Activated B cell treated with CpG ODN at 0.5 μM for 24 hours (primary cell): ENCODE results near the gene ADAMTS4. TPM values are rescaled to one million over a fixed set of nuclear protein-coding genes. Genes with fewer than 3 reads are reported as not detected.

Experiments
- ATAC-seq: fragments of 200-7000 bp; cut with Tn5 transposase; one replicate; pipeline ENCODE4 v1.10.0; 2021; ENCODE audit warnings: low read depth, mild to moderate bottlenecking, moderate library complexity
- CTCF ChIA-PET: fragments of 350-600 bp; sonication (Branson Sonifier 250); formaldehyde crosslinking; loops from one replicate; lab custom pipeline; 2021; ENCODE audit warnings: antibody characterized with exemption; lab: Charles Lee
- POLR2A ChIA-PET: fragments of 350-600 bp; sonication (Branson Sonifier 250); formaldehyde crosslinking; loops from one replicate; lab custom pipeline; 2021; ENCODE audit warnings: antibody characterized with exemption; lab: Charles Lee
- DNase-seq: peaks from one replicate; pipeline ENCODE4 v3.0.0; 2022
- H3K27ac Mint-ChIP-seq: one replicate; pipeline ENCODE4 v1.8.0; 2020; ENCODE audit warnings: mixed read lengths
- H3K27me3 Mint-ChIP-seq: one replicate; pipeline ENCODE4 v1.8.0; 2021; ENCODE audit warnings: mixed read lengths
- H3K36me3 Mint-ChIP-seq: one replicate; pipeline ENCODE4 v1.8.0; 2021; ENCODE audit warnings: low read depth, mixed read lengths
- H3K4me1 Mint-ChIP-seq: one replicate; pipeline ENCODE4 v1.8.0; 2021; ENCODE audit warnings: mixed read lengths
- H3K4me3 Mint-ChIP-seq: one replicate; pipeline ENCODE4 v1.8.0; 2020; ENCODE audit warnings: mild to moderate bottlenecking, mixed read lengths
- H3K9me3 Mint-ChIP-seq: one replicate; pipeline ENCODE4 v1.8.0; 2020; ENCODE audit warnings: mixed read lengths
- intact Hi-C: fragments of 100-400 bp; cut with micrococcal nuclease; formaldehyde crosslinking; loops from one replicate; pipeline ENCODE4 v1.15.1; 2024
- total RNA-seq: library from RNA; stranded (reverse); gene quantifications from 2 replicates; pipeline ENCODE4 v1.2.3, GENCODE V29; 2022
- TF ChIP-seq, protein P1 (sequence below): fragments of 200-600 bp; IDR thresholded peaks from one replicate; pipeline ENCODE4 v1.8.0; 2022; ENCODE audit warnings: antibody characterized with exemption, mild to moderate bottlenecking

ADAMTS4 gene
- total RNA-seq, 1 donor from 2014 or later = not detected

DNA sequence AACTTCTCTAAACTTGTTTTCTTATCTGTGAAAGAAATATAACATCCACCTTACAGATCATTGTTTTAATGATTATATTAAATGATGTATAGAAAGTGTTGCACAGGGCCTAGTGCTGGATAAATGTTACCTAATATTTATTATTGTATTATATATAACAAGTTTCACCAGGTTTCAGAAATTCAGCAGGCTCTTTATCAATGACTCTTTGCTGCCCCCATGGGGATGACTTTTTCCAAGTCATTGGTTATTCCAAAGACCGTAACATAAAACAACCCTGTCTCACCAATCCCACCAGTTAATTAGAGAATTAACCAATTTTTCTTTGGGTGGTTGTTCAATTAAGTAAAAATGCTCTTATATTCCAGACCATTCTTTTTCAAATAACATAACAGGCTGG, 59.1 kb downstream of the ADAMTS4 start:
- Mint-ChIP-seq H3K27me3 (no peaks in the 10 kb centered on the region), H3K9me3 (no peaks in the 10 kb centered on the region), H3K27ac (no peak overlapping the region), H3K4me3 (no peak overlapping the region), H3K36me3 (peaks cover 4% of the 10 kb centered on the region), H3K4me1 (peaks cover 4% of the 10 kb centered on the region)
- TF ChIP-seq, protein P1, sequence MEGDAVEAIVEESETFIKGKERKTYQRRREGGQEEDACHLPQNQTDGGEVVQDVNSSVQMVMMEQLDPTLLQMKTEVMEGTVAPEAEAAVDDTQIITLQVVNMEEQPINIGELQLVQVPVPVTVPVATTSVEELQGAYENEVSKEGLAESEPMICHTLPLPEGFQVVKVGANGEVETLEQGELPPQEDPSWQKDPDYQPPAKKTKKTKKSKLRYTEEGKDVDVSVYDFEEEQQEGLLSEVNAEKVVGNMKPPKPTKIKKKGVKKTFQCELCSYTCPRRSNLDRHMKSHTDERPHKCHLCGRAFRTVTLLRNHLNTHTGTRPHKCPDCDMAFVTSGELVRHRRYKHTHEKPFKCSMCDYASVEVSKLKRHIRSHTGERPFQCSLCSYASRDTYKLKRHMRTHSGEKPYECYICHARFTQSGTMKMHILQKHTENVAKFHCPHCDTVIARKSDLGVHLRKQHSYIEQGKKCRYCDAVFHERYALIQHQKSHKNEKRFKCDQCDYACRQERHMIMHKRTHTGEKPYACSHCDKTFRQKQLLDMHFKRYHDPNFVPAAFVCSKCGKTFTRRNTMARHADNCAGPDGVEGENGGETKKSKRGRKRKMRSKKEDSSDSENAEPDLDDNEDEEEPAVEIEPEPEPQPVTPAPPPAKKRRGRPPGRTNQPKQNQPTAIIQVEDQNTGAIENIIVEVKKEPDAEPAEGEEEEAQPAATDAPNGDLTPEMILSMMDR = no peak
- DNase-seq (no peak), ATAC-seq (peak; percentile 50)
- intact Hi-C loops = loop anchor here (1.0 kb wide), 3 partner anchors 69 to 146 kb away; no protein-coding TSS in a partner anchor
- ChIA-PET CTCF (interaction anchor here (0.8 to 5.4 kb wide), 10 partner anchors 13 to 749 kb away, joined by 3 to 37 read pairs (median 5); partner anchors contain the start of genes ARHGAP30, KLHDC9 and UFC1), POLR2A (interaction anchor here (2.3 kb wide), 1 partner anchor 95 kb away, joined by 11 read pairs; the partner anchor contains the start of gene USF1)

DNA sequence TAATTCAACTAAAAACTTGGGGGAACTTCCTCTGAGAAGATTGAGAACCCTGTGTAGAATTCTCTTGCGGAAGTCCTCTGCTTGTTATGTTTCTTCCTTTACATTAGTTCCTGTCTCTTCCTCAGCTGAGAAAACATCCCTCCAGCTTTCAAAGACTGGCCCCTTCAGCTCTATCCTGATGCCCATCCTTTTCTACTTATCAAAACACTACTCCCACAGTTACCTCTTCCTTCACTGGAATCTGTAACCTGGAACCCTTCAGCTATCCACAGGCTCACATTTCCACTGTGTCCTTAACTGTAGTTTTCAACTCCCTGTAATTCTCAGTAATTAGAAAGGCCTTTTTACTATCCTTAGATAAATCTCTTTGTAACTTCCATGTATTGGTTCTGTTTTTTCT, 60.4 kb downstream of the ADAMTS4 start:
- intact Hi-C loops = no loop called here
- Mint-ChIP-seq H3K4me3 (no peak overlapping the region), H3K9me3 (no peaks in the 10 kb centered on the region), H3K27me3 (no peaks in the 10 kb centered on the region), H3K4me1 (peaks cover 4% of the 10 kb centered on the region), H3K36me3 (peaks cover 4% of the 10 kb centered on the region), H3K27ac (no peak overlapping the region)
- POLR2A ChIA-PET = interaction anchor here (0.6 to 1.2 kb wide), 4 partner anchors 9 to 89 kb away, joined by 3 to 5 read pairs (median 4); partner anchors contain the start of genes KLHDC9, NIT1 and PFDN2
- CTCF ChIA-PET = interaction anchor here (1.0 to 5.4 kb wide), 11 partner anchors 17 to 302 kb away, joined by 3 to 37 read pairs (median 4); partner anchors contain the start of genes ITLN2, NIT1 and PFDN2
- ATAC-seq (no peak), DNase-seq (no peak)
- TF ChIP-seq, protein P1 = no peak

DNA sequence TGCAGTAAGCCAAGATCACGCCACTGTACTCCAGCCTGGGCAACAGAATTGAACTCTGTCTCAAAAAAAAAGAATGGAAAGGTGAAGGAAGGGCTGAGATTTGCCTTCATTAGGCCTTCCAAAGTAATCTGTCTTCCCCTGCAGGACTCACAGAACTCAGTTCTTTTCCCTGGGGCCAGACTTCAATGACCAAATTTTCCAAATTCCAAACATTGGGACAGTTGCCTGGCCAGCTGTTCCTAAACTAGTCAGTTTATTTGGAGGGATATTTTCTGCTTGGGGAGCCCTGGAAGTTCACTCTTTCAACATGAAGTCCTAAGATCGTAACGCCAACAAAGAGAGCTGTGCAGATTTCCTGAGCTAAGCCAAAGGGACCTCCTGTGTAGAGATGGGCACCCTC, 61.0 kb downstream of the ADAMTS4 start:
- ChIA-PET CTCF (interaction anchor here (1.0 to 5.4 kb wide), 9 partner anchors 16 to 301 kb away, joined by 3 to 37 read pairs (median 4); partner anchors contain the start of gene ITLN2), POLR2A (interaction anchor here (0.8 to 1.2 kb wide), 3 partner anchors 20 to 89 kb away, joined by 3 to 5 read pairs (median 4); partner anchors contain the start of genes KLHDC9, NIT1 and PFDN2)
- ATAC-seq = no peak
- TF ChIP-seq, protein P1 = no peak
- intact Hi-C loops = no loop called here
- H3K27me3 Mint-ChIP-seq = no peaks in the 10 kb centered on the region
- no peak for DNase-seq
- no peaks in the 10 kb centered on the region for H3K9me3 Mint-ChIP-seq
- peaks cover 4% of the 10 kb centered on the region for H3K4me1 Mint-ChIP-seq
- H3K4me3 Mint-ChIP-seq = no peak overlapping the region
- peaks cover 4% of the 10 kb centered on the region for H3K36me3 Mint-ChIP-seq
- no peak overlapping the region for H3K27ac Mint-ChIP-seq

Other genes starting within 250 kb of the ADAMTS4 start
- gene ITLN2, start 244.2 kb downstream of the ADAMTS4 start, total RNA-seq = not detected in 2 replicates
- 11.1 and 11.6 TPM in 2 replicates for gene F11R, start 177.9 kb downstream of the ADAMTS4 start, total RNA-seq
- 69.8 and 70.2 TPM in 2 replicates for gene TSTD1, start 160.1 kb downstream of the ADAMTS4 start, total RNA-seq
- gene USF1, start 153.1 kb downstream of the ADAMTS4 start, total RNA-seq = 134 and 143 TPM in 2 replicates
- gene ARHGAP30, start 129.2 kb downstream of the ADAMTS4 start, total RNA-seq = 154 and 158 TPM in 2 replicates
- gene NECTIN4, start 109.5 kb downstream of the ADAMTS4 start, total RNA-seq = not detected in 2 replicates
- gene KLHDC9, start 100.7 kb downstream of the ADAMTS4 start, total RNA-seq = 2.9 and 3.6 TPM in 2 replicates
- gene PFDN2, start 81.0 kb downstream of the ADAMTS4 start, total RNA-seq = 43.8 and 67.9 TPM in 2 replicates
- 40.5 and 43.9 TPM in 2 replicates for gene NIT1, start 80.9 kb downstream of the ADAMTS4 start, total RNA-seq
- 39.5 and 40.5 TPM in 2 replicates for gene DEDD, start 66.4 kb downstream of the ADAMTS4 start, total RNA-seq
- gene UFC1, start 45.1 kb downstream of the ADAMTS4 start, total RNA-seq = 107 and 127 TPM in 2 replicates
- gene USP21, start 39.6 kb downstream of the ADAMTS4 start, total RNA-seq = 31.9 and 38.1 TPM in 2 replicates
- gene PPOX, start 32.6 kb downstream of the ADAMTS4 start, total RNA-seq = 31.5 and 40.7 TPM in 2 replicates
- gene B4GALT3, start 21.5 kb downstream of the ADAMTS4 start, total RNA-seq = 40.7 and 41.7 TPM in 2 replicates
- gene NDUFS2, start 3.3 kb upstream of the ADAMTS4 start, total RNA-seq = 69.1 and 73.9 TPM in 2 replicates
- gene FCER1G, start 16.2 kb upstream of the ADAMTS4 start, total RNA-seq = 0.60 and 0.69 TPM in 2 replicates
- not detected in 2 replicates for gene APOA2, start 24.6 kb upstream of the ADAMTS4 start, total RNA-seq
- 11.7 and 12.4 TPM in 2 replicates for gene TOMM40L, start 27.0 kb upstream of the ADAMTS4 start, total RNA-seq
- gene NR1I3, start 39.1 kb upstream of the ADAMTS4 start, total RNA-seq = 0.15 TPM in 1 of 2 replicates, not detected in the other
- gene PCP4L1, start 59.7 kb upstream of the ADAMTS4 start, total RNA-seq = not detected in 2 replicates
- gene MPZ, start 110.9 kb upstream of the ADAMTS4 start, total RNA-seq = 5.8 and 6.6 TPM in 2 replicates
- gene SDHC, start 115.3 kb upstream of the ADAMTS4 start, total RNA-seq = 160 and 179 TPM in 2 replicates
- not detected in 2 replicates for gene CFAP126, start 168.8 kb upstream of the ADAMTS4 start, total RNA-seq